Kidney (tissue), 14 donors: ENCODE data around the gene NTRK3. TPM values are rescaled to one million over a fixed set of nuclear protein-coding genes. Genes with fewer than 3 reads are reported as not detected.

Experiments
- DNase-seq, 5 donors: peaks; one replicate each; pipeline ENCODE4 v3.0.0-alpha.2; 2013 to 2020
- FAIRE-seq: peaks from 2 replicates; lab custom pipeline; 2012; peaks lifted over from hg19 to GRCh38; lab: Jason Lieb, UNC
- H3K27ac ChIP-seq, 2 donors: one replicate each; pipeline ENCODE4 v1.7.0; 2013; ENCODE audit warnings: low read depth in 2 of 2, low read length in 2 of 2, inconsistent platforms in 1 of 2
- H3K27me3 ChIP-seq: one replicate; pipeline ENCODE4 v1.7.1; 2013; ENCODE audit warnings: low read length, inconsistent platforms; ENCODE audit not compliant: control insufficient read depth, insufficient read depth
- H3K36me3 ChIP-seq, 3 donors: one replicate each; pipeline versions ENCODE4 v1.7.0 to v1.7.1; 2013; ENCODE audit warnings: low read length in 3 of 3, control low read depth in 1 of 3, inconsistent platforms in 1 of 3; ENCODE audit not compliant: insufficient read depth in 3 of 3, control insufficient read depth in 2 of 3
- H3K4me1 ChIP-seq, 3 donors: one replicate each; pipeline versions ENCODE4 v1.7.0 to v1.7.1; 2013; ENCODE audit warnings: low read length in 3 of 3, inconsistent platforms in 1 of 3, low read depth in 1 of 3; ENCODE audit not compliant: control insufficient read depth in 2 of 3, insufficient read depth in 2 of 3
- H3K4me3 ChIP-seq, 3 donors: one replicate each; pipeline versions ENCODE4 v1.7.0 to v1.8.1; 2013; ENCODE audit warnings: low read length in 3 of 3, control low read depth in 1 of 3, inconsistent platforms in 1 of 3
- H3K9ac ChIP-seq, 3 donors: one replicate each; pipeline versions ENCODE4 v1.7.0 to v1.7.1; 2013; ENCODE audit warnings: low read length in 3 of 3, control low read depth in 1 of 3, inconsistent platforms in 1 of 3
- H3K9me3 ChIP-seq, 3 donors: one replicate each; pipeline versions ENCODE4 v1.7.0 to v1.7.1; 2013; ENCODE audit warnings: low read length in 3 of 3, control low read depth in 1 of 3, inconsistent platforms in 1 of 3; ENCODE audit not compliant: control insufficient read depth in 2 of 3, insufficient read depth in 1 of 3
- intact Hi-C: fragments of 100-400 bp; cut with DNase I; formaldehyde crosslinking; loops from one replicate; pipeline ENCODE4 v1.11.1; 2022
- polyA plus RNA-seq: library from polyadenylated mRNA; stranded (reverse); fragments of 350-450 nt; fragmentation: Illumina TruSeq; extraction: RNeasy Lipid Tissue Mini Kit (QIAGEN cat#74804); gene quantifications from one replicate; pipeline ENCODE4 v1.2.3, GENCODE V29; 2014; ENCODE audit warnings: low read depth, low replicate concordance; ENCODE audit not compliant: insufficient read depth
- total RNA-seq: library from RNA; stranded (reverse); fragmentation: NEBNext Ultra II Directional; extraction: Animal tissue kit (Norgen Biotek cat#: 25700); gene quantifications from one replicate; pipeline ENCODE4 v1.2.1, GENCODE V29; 2021
- TF ChIP-seq, protein P1 (sequence below): IDR thresholded peaks from 3 replicates; pipeline ENCODE4 v1.5.1; 2012; ENCODE audit warnings: mild to moderate bottlenecking, moderate library complexity, borderline replicate concordance; ENCODE audit not compliant: insufficient read depth; ENCODE audit errors: extremely low read depth
- donor health status: control.
- donor health status: control.
- donor health status: control.
- donor health status: control.
- donor health status: control.
- donor health status: DM: yes; HTN: yes; CAD: no.
- donor health status: Normal renal cell carcinoma (clear cell type).

Gene NTRK3
- total and polyA plus RNA-seq, 2 donors from 2014 or later, result 8.9 to 25.5 TPM

DNA sequence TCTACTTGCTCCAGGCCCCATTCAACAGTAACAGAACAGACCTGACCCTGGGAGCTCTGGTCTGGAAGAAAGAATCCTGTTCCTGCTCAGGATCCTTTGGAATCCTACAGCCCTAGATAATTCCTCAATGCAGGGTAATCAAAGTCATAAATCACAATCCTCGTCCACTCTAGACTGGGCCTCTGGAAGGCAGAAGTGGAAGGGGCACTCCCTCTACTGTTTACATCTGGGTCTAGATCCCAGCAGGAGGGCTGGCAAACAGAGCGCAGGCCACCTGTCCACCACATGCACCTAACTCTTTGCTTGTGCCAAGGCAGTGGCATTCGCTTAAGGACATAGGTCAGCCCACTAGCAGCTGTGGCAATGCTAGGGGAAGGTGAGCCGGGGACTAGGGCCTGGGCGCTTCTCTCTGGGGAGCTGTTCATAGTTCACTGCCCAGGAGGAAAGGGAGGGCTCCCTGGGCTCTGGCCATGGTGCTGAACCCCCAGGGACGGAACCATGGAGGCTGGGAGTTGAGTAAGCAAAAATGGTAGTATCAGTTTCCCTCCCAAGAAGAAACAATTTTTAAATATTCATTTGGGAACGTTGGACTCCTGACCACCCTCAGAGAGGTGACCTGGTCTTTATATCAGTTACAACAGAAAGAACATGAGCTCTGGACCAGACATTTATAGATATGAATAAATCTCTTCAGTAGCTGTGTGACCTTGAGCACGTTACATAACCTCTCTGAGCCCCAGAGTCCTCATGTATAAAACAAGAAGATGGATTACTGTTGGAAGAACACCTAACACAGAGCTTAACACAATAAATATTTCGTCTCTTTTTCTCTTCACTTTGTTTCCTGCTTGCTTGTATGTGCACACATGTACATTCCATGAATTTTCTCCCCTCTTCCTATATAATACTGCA is 90.2 kb downstream of the NTRK3 start:
- no peak overlapping the region for H3K4me3 ChIP-seq
- H3K27ac ChIP-seq, result no peak overlapping the region
- no peaks in the 10 kb centered on the region for H3K4me1 ChIP-seq
- no peak for FAIRE-seq
- TF ChIP-seq, protein P1, sequence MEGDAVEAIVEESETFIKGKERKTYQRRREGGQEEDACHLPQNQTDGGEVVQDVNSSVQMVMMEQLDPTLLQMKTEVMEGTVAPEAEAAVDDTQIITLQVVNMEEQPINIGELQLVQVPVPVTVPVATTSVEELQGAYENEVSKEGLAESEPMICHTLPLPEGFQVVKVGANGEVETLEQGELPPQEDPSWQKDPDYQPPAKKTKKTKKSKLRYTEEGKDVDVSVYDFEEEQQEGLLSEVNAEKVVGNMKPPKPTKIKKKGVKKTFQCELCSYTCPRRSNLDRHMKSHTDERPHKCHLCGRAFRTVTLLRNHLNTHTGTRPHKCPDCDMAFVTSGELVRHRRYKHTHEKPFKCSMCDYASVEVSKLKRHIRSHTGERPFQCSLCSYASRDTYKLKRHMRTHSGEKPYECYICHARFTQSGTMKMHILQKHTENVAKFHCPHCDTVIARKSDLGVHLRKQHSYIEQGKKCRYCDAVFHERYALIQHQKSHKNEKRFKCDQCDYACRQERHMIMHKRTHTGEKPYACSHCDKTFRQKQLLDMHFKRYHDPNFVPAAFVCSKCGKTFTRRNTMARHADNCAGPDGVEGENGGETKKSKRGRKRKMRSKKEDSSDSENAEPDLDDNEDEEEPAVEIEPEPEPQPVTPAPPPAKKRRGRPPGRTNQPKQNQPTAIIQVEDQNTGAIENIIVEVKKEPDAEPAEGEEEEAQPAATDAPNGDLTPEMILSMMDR, result no peak
- peak in 4 of 5 donors; percentile 55 to 83 (median 74) for DNase-seq
- no peak overlapping the region for H3K9ac ChIP-seq
- H3K9me3 ChIP-seq, result no peaks in the 10 kb centered on the region
- intact Hi-C loops, result no loop called here
- H3K36me3 ChIP-seq, result no peaks in the 10 kb centered on the region
- no peaks in the 10 kb centered on the region for H3K27me3 ChIP-seq

DNA sequence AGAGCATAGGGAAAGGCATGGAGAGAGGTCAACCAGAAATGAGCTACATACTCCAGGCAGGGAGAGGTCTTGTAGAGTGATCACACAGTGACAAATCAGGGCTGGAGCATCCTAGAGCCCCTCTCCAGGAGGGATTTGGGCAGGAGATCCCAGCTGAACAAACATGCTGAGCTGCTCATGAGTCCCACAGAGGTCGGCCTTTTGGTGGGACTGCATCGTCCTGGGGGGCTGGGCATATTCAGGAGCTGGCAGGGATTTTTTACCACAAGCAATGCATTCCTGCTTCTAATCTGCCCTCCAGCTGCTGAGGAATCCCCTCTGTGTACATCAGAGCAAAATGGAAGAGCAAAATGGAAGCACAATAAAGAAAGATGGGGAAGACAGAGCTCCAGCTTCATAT is 94.9 kb downstream of the NTRK3 start:
- no peaks in the 10 kb centered on the region for H3K4me1 ChIP-seq
- intact Hi-C loops, result no loop called here
- no peak for FAIRE-seq
- DNase-seq, result no peak
- no peak overlapping the region for H3K4me3 ChIP-seq
- H3K9ac ChIP-seq, result no peak overlapping the region
- TF ChIP-seq, protein P1, result no peak
- no peak overlapping the region for H3K27ac ChIP-seq
- H3K9me3 ChIP-seq, result no peaks in the 10 kb centered on the region
- H3K27me3 ChIP-seq, result no peaks in the 10 kb centered on the region
- no peaks in the 10 kb centered on the region for H3K36me3 ChIP-seq

DNA sequence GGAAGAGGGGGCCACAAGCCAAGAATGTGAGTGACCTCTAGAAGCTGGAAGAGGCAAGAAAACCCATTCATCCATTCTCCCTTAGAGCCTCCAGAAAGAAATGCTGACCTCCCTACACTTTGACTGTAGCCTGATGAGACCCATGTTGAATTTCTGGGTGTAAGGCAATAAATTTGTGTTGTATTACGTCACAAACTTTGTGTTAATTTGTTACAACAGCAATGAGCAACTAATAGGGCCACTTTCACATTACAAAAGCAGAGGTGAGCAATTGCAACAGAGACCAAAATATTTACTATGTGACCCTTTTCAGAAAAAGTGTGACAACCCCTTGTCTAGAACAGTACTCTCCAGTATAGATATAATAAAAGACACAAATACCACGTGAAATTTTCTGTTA is 101.2 kb downstream of the NTRK3 start:
- FAIRE-seq (no peak), DNase-seq (no peak)
- intact Hi-C loops, result no loop called here
- H3K9me3 ChIP-seq, result no peaks in the 10 kb centered on the region
- no peaks in the 10 kb centered on the region for H3K27me3 ChIP-seq
- H3K27ac ChIP-seq, result no peak overlapping the region
- H3K9ac ChIP-seq, result no peak overlapping the region
- no peak overlapping the region for H3K4me3 ChIP-seq
- H3K4me1 ChIP-seq, result no peaks in the 10 kb centered on the region
- no peaks in the 10 kb centered on the region for H3K36me3 ChIP-seq
- TF ChIP-seq, protein P1, result no peak
